ENCODE results near the gene TBRG1. TPM values are rescaled to one million over a fixed set of nuclear protein-coding genes. Genes with fewer than 3 reads are reported as not detected.

TBRG1 gene
- polyA plus RNA-seq, 2 of the 4 experiments (the other 2 are of a cell fraction) = 13.6 to 29.2 TPM

GRCh38 chr11:124583781-124584180, 38.9 kb upstream of the TBRG1 start:
- ATAC-seq (no peak), FAIRE-seq (no peak), DNase-seq (ENCODE audit: low read depth in 1 of 2, low spot score in 1 of 2) (no peak)
- 61% methylated on average over 8 of the region's 8 CpGs for WGBS (ENCODE audit: missing lambda C conversion rate)
- H3K4me3 ChIP-seq = no peak overlapping the region
- no peaks in the 10 kb centered on the region for H3K9me3 ChIP-seq
- H3K27ac ChIP-seq = no peak overlapping the region
- H3K4me1 ChIP-seq = no peaks in the 10 kb centered on the region
- POLR2A ChIA-PET = no interaction called here
- CTCF ChIA-PET = interaction anchor here (1.1 to 2.7 kb wide), 2 partner anchors 168 to 181 kb away, joined by 4 to 12 read pairs; no protein-coding TSS in a partner anchor
- H3K4me2 ChIP-seq = no peak overlapping the region
- TF ChIP-seq TFCP2L1 (CRISPR knock-in tag; IDR thresholded peaks at IDR 0.05) (no peak), CHD2 (IDR thresholded peaks at IDR 0.05; ENCODE audit: low read length, partially characterized antibody) (no peak), FOSL2 (IDR thresholded peaks at IDR 0.05) (no peak), FOSL2 (CRISPR knock-in tag; IDR thresholded peaks at IDR 0.05) (no peak), MAFK (IDR thresholded peaks at IDR 0.05; ENCODE audit: partially characterized antibody) (no peak), HOXA7 (CRISPR knock-in tag; IDR thresholded peaks at IDR 0.05) (no peak), RFX5 (IDR thresholded peaks at IDR 0.05) (no peak), KDM1A (IDR thresholded peaks at IDR 0.05; ENCODE audit: low read depth) (no peak), CBX8 (IDR thresholded peaks at IDR 0.05) (no peak), MAZ (IDR thresholded peaks at IDR 0.05; ENCODE audit: borderline replicate concordance, low read depth, low read length) (no peak), POLR2AphosphoS2 (conservative IDR thresholded peaks at IDR 0.05; ENCODE audit: low read length) (no peak), CHD4 (IDR thresholded peaks at IDR 0.05; ENCODE audit: borderline replicate concordance) (no peak), HMGXB4 (CRISPR knock-in tag; IDR thresholded peaks at IDR 0.05; ENCODE audit: borderline replicate concordance) (no peak), HOXB13 (CRISPR knock-in tag; IDR thresholded peaks at IDR 0.05; ENCODE audit: low read depth) (no peak), CEBPB (IDR thresholded peaks at IDR 0.05) (no peak), NR3C1 (IDR thresholded peaks at IDR 0.05) (no peak), HEYL (CRISPR knock-in tag; IDR thresholded peaks at IDR 0.05) (no peak), KDM5A (IDR thresholded peaks at IDR 0.05) (no peak), REST (IDR thresholded peaks at IDR 0.05) (no peak)
- TF ChIP-seq, protein P1, sequence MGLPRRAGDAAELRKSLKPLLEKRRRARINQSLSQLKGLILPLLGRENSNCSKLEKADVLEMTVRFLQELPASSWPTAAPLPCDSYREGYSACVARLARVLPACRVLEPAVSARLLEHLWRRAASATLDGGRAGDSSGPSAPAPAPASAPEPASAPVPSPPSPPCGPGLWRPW (IDR thresholded peaks at IDR 0.05) = no peak
- TF ChIP-seq, protein P2, sequence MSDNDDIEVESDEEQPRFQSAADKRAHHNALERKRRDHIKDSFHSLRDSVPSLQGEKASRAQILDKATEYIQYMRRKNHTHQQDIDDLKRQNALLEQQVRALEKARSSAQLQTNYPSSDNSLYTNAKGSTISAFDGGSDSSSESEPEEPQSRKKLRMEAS (IDR thresholded peaks at IDR 0.05) = no peak

DNA sequence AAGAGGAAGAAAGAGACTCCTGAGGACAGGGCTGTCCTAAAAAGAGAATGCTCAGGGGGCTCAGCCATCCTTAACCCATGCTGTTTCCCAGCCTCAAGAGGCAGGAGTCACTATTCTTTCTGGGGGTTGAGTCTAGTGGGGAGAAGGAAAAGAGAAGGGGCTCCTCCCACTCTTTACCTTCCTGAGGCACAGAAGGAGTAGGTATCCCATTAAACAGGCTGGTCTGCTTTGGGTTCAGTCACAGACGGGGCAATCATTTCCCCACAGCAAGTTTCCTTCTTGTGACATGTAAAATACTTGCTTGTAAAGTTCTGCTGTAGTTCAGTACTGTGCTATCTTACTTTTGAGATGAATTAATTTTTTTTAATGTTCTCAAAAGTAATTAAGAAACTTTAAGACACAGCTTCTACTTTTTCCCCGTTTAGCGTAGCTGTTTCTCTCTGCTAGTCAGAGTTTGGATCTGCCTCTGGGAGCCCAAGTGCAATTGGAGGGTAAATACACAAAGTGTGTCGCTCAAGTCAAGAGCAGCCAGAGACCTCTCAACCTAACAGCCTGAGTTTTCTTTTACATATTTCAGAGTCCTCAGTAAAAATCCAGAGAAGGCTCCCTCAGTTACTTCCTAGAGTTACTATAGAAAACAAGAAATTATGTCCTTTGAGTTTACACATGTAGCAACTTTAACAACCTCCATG, 37.8 kb upstream of the TBRG1 start:
- no peak for FAIRE-seq
- CTCF ChIA-PET = interaction anchor here (0.9 to 2.7 kb wide), 9 partner anchors 9 to 513 kb away, joined by 3 to 12 read pairs (median 4); no protein-coding TSS in a partner anchor

More for the DNA sequence above, 37.8 kb upstream of the TBRG1 start:
- no peak overlapping the region for H3K4me2 ChIP-seq
- no peak overlapping the region for H3K4me3 ChIP-seq
- DNase-seq (ENCODE audit: low read depth in 1 of 2, low spot score in 1 of 2) = no peak
- no peak for ATAC-seq
- POLR2A ChIA-PET = interaction anchor here (0.7 kb wide), 1 partner anchor 173 kb away, joined by 3 read pairs; no protein-coding TSS in a partner anchor
- TF ChIP-seq RNF2 (IDR thresholded peaks at IDR 0.05; ENCODE audit: borderline replicate concordance, low read depth) (no peak), ZSCAN20 (CRISPR knock-in tag; IDR thresholded peaks at IDR 0.05) (no peak), TP53 (CRISPR knock-in tag; IDR thresholded peaks at IDR 0.05) (no peak)
- H3K9me3 ChIP-seq = no peaks in the 10 kb centered on the region
- 5% methylated on average over 4 of the region's 4 CpGs for WGBS (ENCODE audit: missing lambda C conversion rate)
- H3K27ac ChIP-seq = no peak overlapping the region
- no peaks in the 10 kb centered on the region for H3K4me1 ChIP-seq

Measured in A549 (cell line).